ENCODE data around the gene PODXL.
"Not testable (repeated sequence)": the region's sequence is repeated elsewhere in the genome, so short reads cannot be mapped to it uniquely, and the experiment has no call there.

Gene PODXL

DNA sequence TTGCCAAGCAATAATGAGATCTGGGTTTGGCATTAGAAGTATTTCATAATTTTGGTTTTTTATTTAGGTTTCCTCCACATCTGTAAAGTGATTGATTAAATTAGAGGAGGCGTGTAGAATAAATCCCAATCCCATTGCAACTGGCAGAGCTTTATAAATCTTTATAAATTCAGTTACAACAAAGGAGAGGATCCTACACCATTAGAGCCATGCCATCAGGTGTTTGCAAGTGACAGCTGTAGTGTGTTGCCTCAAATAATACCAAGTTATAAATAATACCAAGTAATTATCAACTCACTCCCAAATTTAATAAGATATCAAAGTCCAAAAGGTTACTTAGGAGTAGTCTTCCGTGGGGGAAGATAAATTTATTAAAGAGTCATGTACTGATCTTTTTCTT is 62.2 kb downstream of the PODXL start:
- DNase-seq (ENCODE audit: low read depth, low spot score) = no peak

DNA sequence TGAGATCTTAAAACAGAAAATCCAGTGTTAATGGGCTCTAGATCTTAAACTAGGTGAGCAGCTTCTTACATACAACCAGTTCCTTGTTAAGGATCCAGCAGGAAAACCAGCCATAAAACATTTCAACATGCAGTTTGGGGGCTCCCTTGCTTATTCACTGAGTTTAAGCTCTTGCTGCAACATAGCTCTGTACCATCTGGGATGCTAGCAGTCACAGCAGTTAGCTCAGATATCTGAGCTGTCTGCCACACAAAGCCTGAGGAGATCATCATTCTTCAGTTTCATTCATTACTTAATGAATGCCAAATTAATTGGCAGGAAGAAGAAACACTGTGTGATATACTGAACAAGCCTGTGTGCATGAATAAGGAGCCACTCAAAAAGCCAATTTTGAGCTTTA is 62.8 kb downstream of the PODXL start:
- no peak for DNase-seq (ENCODE audit: low read depth, low spot score)

DNA sequence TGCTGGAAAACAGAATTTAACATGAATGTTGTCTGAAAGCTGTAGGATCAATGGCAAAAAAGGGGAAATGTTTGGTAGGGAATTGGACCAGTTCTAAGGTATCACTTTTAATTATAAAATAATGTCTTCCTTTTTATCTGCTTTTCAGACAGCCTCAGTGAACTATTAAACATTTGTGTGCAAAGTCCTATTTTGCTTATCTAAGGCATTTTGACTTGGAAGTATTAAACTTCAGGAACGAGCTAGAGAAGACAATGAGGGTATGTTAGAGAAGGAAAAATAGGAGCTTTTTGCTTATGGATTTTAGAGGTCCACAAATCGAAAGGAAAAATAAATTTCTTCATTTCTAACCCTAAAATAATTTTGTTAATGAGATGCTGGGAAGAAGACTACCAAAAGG is 63.3 kb downstream of the PODXL start:
- DNase-seq (ENCODE audit: low read depth, low spot score) = no peak

- no peak for DNase-seq (ENCODE audit: low read depth, low spot score)
Observed at GRCh38 chr7:131489881-131490280, 66.5 kb downstream of the PODXL start.

- DNase-seq (ENCODE audit: low read depth, low spot score) = no peak
Observed at GRCh38 chr7:131489196-131489595, 67.2 kb downstream of the PODXL start.

DNA sequence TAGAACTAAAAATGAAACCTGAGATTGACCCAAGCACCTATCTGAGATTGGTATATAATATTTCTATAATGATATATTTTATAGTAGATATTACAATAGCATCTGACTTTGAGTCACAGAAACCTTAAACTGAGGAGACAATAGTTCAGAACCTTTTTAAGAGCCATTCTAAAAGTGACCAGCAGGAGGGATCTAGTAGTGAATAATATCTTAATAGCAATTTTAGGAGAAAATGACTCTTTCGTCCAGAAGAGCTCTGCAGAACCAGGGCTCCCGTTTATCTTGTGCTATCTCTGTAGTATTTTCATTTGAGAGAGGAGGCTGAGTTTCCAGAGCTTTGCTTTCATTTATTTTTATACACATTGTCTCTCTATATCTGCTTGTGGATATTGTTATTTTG is 68.1 kb downstream of the PODXL start:
- no peak for DNase-seq (ENCODE audit: low read depth, low spot score)

DNA sequence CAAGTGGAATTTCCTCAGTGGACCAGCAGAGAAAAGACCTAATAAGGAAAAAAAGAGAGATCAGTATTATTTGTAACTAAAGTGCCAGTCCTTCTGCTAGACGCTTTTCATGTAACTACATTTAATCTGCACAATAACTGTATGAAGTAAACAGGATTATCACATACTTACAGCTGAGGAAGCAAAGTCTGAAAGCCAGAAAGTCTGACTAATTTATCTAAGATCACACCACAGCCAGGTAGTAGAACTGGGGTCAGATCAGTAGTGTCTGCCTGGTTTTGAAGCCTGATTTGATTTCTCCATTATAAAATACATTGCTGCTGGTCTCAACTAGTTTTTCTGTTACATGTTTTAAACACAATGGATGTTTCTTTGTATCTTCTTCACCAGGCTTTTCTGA is 69.2 kb downstream of the PODXL start:
- DNase-seq (ENCODE audit: low read depth, low spot score) = no peak

GRCh38 chr7:131486346-131486745 is 70.1 kb downstream of the PODXL start:
- no peak for DNase-seq (ENCODE audit: low read depth, low spot score)

GRCh38 chr7:131483586-131483985 is 72.8 kb downstream of the PODXL start:
- no peak for DNase-seq (ENCODE audit: low read depth, low spot score)

DNA sequence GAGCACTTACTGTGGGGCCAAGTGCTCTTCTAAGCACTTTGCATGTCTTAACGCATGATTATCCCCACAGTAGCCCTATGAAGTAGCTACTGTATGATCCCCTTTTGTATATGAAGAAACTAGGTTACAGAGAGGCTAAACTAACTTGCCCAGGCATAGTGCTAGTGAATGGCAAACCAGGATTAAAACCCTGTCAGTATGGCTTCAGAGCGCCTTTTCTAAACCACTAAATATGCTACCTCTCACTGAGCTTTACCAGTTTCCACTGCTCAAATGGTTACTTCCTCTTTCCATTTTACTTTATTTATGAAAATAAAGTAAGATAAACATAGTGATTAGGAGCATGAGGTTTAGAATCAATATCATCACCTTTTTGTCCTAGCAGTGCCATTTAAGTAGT is 73.6 kb downstream of the PODXL start:
- no peak for DNase-seq (ENCODE audit: low read depth, low spot score)

DNA sequence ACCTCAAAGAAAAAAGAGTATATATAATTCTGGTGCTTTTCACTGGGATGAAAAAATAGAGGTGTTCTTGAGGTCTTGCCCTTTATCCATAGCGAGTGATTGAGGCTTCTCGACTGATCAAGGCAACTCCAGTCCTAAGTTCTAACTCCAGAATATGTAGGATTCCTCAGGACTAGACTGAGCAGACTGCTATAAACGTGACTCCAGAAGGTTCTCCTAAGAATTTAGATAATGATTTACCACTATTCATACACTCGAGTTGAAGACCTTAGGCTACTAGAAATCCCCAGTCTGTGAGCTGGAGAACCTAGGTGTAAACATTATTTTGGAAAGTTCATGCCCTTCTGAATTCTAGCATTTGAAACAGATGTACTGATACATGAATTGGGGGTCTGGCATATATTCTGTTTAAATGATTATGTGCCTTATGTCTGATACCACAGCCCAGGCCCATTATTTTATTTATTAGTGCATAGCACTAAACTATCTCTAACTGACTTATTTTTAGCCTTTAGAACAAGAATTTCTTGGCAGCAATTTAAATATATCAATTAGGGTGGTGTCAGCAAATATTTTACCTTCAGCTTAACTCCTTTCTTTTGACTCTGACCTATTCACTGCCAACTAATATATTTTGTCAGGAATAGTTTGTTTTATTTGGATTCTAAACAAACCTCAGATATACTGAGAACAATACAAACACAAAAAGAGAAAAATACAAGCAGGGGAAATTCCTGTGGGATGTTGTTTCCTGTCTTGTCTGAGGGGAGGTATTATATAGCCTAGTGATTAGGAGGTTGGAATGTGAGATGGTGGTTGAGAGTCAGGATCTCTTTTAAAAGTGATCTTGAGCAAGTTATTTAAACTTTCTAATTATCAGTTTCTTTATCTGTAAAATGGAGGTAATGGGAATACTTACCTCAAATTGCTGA is 75.8 kb downstream of the PODXL start:
- no peak for DNase-seq (ENCODE audit: low read depth, low spot score)

DNA sequence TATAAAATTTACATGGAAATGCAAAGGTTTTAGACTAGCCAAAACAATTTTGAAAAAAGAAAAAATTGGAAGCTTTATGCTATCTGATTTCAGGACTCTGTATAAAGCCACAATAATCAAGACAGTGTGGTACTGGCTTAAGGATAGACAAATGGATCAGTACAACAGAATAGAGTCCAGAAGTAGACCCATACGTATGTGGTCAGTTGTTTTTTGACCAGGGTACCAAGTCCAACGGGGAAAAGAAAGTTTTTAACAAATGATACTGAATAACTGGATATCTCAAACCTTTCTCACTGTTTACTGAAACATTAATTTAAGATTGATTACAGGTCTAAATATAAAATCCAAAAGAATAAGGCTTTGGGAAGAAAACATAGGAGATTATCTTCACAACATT is 79.7 kb downstream of the PODXL start:
- no peak for DNase-seq (ENCODE audit: low read depth, low spot score)

DNA sequence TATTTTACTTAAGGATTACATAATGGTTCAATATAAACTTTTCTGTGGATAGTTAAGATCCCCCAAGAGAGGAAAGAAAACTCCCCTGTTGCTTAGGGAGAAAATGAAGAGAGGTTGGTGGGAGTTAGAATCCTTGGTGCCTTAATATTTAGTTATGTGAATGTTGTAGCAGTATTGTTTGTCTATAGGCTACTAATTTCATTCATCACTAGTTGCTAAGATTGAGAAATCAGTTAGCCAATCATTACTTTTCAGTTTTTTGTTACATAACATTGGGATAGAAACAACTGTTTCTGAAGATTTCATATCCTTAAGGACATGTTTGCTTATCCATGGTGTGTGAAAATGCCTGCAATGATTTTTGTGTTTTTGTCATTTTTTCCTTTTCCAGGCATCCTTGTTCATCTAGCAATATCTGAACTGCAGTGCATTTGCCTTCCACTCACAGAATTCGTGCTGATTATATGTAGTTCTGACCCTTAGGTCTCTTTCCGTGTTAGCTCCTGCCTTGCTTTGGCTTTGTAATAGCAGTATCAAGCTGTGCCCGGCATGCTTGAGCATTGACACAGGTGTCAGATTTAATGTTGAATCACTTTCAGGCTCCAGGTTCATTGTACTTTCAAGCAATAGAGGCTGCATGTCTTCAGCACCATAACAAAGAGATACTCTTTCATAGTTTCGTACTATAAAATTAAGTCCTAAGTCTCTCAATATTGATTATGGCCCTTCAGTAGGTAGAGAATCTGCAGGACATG is 85.0 kb downstream of the PODXL start:
- DNase-seq (ENCODE audit: low read depth, low spot score) = no peak

DNA sequence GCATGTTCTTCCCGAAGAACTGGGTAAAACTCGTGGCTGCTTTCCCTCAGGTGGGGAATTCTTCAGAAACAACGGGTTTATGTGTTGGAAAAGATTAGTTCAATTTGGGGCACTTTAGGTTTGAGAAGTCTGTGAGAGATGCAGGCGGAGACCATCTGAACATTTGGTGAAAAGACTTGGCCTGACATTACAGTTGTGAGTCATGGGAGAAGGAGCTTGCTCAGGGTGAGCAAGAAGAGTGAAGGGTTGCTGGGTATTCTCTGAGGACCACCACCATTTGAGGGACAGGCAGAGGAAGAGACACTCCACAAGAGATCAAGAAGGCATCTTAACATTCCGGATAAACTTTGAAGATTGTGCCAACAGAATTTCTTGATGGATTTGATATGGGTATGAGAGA is 88.6 kb downstream of the PODXL start:
- DNase-seq (ENCODE audit: low read depth, low spot score) = no peak

DNA sequence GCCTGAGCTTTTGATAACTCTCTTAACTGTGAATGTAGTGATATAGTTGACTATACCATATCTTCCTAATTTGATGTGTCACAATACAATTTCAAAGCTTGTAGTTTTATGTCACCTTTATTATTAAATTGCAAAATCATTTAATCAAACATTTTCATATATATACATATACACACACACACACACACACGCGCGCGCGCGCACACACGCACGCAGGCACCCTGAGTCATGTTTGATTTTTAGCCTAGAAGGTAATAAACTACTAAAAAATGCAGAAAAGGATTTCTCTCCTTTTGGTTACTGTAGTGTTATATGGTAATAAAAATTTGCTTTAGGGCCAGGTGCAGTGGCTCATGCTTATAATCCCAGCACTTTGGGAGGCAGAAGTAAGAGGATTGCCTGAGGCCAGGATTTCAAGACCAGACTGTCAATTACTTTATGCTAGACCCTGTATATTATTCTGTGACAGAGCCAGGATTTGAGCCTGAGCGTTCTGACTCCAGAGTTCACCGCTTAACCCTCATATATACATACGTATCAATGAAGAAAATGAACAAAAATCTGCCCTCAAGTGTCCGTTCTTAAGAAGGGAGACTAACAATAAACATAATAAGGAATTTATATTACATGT is 89.6 kb downstream of the PODXL start:
- no peak for DNase-seq (ENCODE audit: low read depth, low spot score)

DNA sequence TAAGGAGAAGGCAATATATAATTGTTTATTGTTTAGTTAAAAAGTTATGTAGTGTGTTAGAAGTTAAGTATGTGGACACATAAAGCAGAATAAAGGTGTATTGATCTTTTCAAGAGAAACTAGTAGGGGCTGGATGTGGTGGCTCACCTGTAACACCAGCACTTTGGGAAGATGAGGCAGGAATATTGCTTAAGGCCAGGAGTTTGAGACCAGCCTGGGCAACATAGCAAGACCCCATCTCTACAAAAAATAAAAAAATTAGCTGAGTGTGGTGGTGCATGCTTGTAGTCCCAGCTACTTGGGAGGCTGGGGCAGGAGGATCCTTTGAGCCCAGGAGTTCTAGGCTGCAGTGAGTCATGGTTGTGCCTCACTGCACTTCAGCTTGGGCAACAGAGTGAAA is 93.7 kb downstream of the PODXL start:
- DNase-seq (ENCODE audit: low read depth, low spot score) = not testable (repeated sequence)

- no peak for DNase-seq (ENCODE audit: low read depth, low spot score)
Observed at GRCh38 chr7:131462059-131462458, 94.4 kb downstream of the PODXL start.

GRCh38 chr7:131459256-131459655 is 97.2 kb downstream of the PODXL start:
- DNase-seq (ENCODE audit: low read depth, low spot score) = no peak

- no peak for DNase-seq (ENCODE audit: low read depth, low spot score)
Observed at GRCh38 chr7:131456338-131456737, 100.1 kb downstream of the PODXL start.

DNA sequence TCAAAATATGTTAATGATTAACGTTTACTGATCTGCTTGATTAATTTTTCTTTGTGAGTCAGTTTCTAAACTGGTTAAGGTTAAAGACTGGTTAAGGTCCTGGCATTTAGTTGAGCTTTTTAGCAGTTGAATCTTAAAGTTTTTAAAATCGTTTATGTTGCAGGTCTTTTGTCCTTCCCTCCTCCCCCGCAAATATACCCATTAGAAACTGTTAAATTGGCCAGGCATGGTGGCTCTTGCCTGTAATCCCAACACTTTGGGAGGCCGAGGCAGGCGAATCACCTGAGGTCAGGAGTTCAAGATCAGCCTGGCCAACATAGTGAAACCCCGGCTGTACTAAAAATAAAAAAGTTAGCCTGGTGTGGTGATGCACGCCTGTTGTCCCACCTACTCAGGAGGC is 100.9 kb downstream of the PODXL start:
- no peak for DNase-seq (ENCODE audit: low read depth, low spot score)

DNA sequence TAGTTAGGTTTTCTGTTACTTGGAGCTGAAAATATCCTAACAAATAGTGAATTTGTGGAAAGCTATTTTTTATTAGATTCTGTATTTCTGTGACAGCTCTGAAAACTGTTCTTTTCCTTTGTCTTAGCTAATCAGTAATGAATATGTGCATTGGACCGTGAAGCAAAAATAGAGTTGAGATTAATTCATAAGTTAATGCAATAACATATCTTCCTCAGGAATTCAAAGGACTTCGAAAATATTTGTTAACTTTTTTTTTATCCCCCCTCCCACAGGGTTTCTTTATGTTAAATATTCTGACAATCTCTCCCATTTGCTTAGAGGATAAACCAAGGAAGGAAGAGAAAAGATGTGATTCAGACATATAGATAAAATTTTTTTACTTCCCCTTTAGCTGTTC is 101.4 kb downstream of the PODXL start:
- DNase-seq (ENCODE audit: low read depth, low spot score) = no peak

DNA sequence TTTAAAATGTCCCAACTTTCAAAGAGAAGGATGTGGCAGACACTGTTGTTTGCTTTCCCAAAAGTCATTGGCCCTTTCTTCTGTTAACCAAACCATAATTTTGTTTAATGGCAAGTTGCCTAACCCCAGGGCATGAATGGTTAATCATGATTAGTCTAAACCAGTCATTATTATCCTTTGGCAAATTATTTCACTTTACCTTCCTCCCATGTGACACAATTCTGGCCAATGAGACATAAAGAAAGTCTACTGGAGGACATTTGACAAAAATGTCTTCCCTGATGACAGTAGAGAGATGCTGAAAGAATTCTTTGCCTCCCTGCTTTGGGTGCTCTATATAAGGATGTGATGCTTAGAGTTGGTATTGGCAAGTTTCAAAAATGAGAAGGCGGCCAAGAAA is 101.9 kb downstream of the PODXL start:
- no peak for DNase-seq (ENCODE audit: low read depth, low spot score)

All from activated CD4-positive, CD25-positive, alpha-beta regulatory T cell treated with anti-CD3 and anti-CD28 coated beads, Interleukin-2, amount 50 U/mL, for 16 hours (primary cell).